ENCODE data around the gene SEC61A2. TPM values are rescaled to one million over a fixed set of nuclear protein-coding genes. Genes with fewer than 3 reads are reported as not detected.

Gene SEC61A2
- total and polyA plus RNA-seq, 10 of the 15 experiments (the other 5 are each of a cell fraction or from before 2014, with no cell fraction given), result 3.0 to 36.2 (median 8.6) TPM

- TF ChIP-seq ZNF24 (IDR thresholded peaks at IDR 0.05) (no peak), ZNF622 (IDR thresholded peaks at IDR 0.05) (no peak), NRF1 (conservative IDR thresholded peaks at IDR 0.05; ENCODE audit: low read depth, low read length) (peak; percentile 68), ATF7 (IDR thresholded peaks at IDR 0.05; ENCODE audit: low read depth) (no peak), GABPA (IDR thresholded peaks at IDR 0.05; ENCODE audit: low read depth) (no peak), MEF2A (IDR thresholded peaks at IDR 0.05; ENCODE audit: insufficient read depth, low read depth, low read length) (no peak), ATF3 (IDR thresholded peaks at IDR 0.05; ENCODE audit: borderline replicate concordance, extremely low read depth, low read depth, low read length) (no peak), IRF5 (IDR thresholded peaks at IDR 0.05; ENCODE audit: borderline replicate concordance) (no peak), YY1 (IDR thresholded peaks at IDR 0.05; ENCODE audit: low read depth, low read length) (peak; percentile 34; the same call in 1 of the 2 replicates), ESRRA (IDR thresholded peaks at IDR 0.05; ENCODE audit: low read length) (no peak), CBX5 (IDR thresholded peaks at IDR 0.05; ENCODE audit: low read depth) (no peak), NFYB (IDR thresholded peaks at IDR 0.05; ENCODE audit: insufficient read depth, low read depth, low read length) (no peak), MTA3 (IDR thresholded peaks at IDR 0.05; ENCODE audit: borderline replicate concordance, low read length) (no peak), MYC (IDR thresholded peaks at IDR 0.05; ENCODE audit: insufficient read depth, insufficient read length, insufficient replicate concordance, low read length, severe bottlenecking) (no peak), ZBTB33 (IDR thresholded peaks at IDR 0.05) (no peak), CHD4 (IDR thresholded peaks at IDR 0.05) (no peak), RUNX3 (IDR thresholded peaks at IDR 0.05; ENCODE audit: low read length) (peak; percentile 30), IKZF1 (conservative IDR thresholded peaks at IDR 0.05) (peak; percentile 72), ATF2 (IDR thresholded peaks at IDR 0.05; ENCODE audit: low read length) (no peak), USF2 (IDR thresholded peaks at IDR 0.05; ENCODE audit: borderline replicate concordance, low read depth, low read length) (no peak; the same call in 1 of the 2 replicates), IRF3 (IDR thresholded peaks at IDR 0.05) (0 out of 2 replicates have a peak, but pooled peaks have one; percentile 31), ELK1 (IDR thresholded peaks at IDR 0.05; ENCODE audit: low read depth, low read length) (no peak)
Measured at GRCh38 chr10:12129222-12130111, at the start of gene SEC61A2 (continued).
